H1 (cell line): Measurements from ENCODE around the gene PLEKHH2. TPM values are rescaled to one million over a fixed set of nuclear protein-coding genes. Genes with fewer than 3 reads are reported as not detected.

Experiments
- BCL11A ChIP-seq, 2 experiments: IDR thresholded peaks; one replicate each; pipeline ENCODE4 v1.6.1; 2011; ENCODE audit warnings: low read depth in 2 of 2, low read length in 2 of 2, mild to moderate bottlenecking in 2 of 2
- BRCA1 ChIP-seq: IDR thresholded peaks from 2 replicates; pipeline ENCODE4 v1.6.1; 2012; ENCODE audit warnings: low read depth, low read length, improper control_type of control experiment
- CHD1 ChIP-seq: IDR thresholded peaks from 2 replicates; pipeline ENCODE4 v1.6.1; 2012; ENCODE audit warnings: low read depth, low read length, improper control_type of control experiment
- CHD2 ChIP-seq: IDR thresholded peaks from 2 replicates; pipeline ENCODE4 v1.6.1; 2012; ENCODE audit warnings: low read length, improper control_type of control experiment
- CREB1 ChIP-seq: IDR thresholded peaks from 2 replicates; pipeline ENCODE4 v1.6.1; 2012; ENCODE audit warnings: inconsistent platforms
- CTBP2 ChIP-seq: IDR thresholded peaks from 2 replicates; pipeline ENCODE4 v1.7.0; 2011; ENCODE audit warnings: borderline replicate concordance, mild to moderate bottlenecking, moderate library complexity, mixed read lengths, low read length; ENCODE audit not compliant: insufficient read depth, insufficient read length
- EZH2 ChIP-seq: fragments of 200-600 bp; sonication (generic); IDR thresholded peaks from 2 replicates; pipeline ENCODE4 v1.7.1; 2012; ENCODE audit warnings: low read depth, mild to moderate bottlenecking, moderate library complexity, low read length, inconsistent platforms; ENCODE audit not compliant: severe bottlenecking
- GTF2F1 ChIP-seq: IDR thresholded peaks from 2 replicates; pipeline ENCODE4 v1.6.1; 2012; ENCODE audit warnings: low read depth, low read length, improper control_type of control experiment, borderline replicate concordance
- JUND ChIP-seq: IDR thresholded peaks from 2 replicates; pipeline ENCODE4 v1.6.1; 2011; ENCODE audit warnings: mild to moderate bottlenecking, improper control_type of control experiment, low read length
- NANOG ChIP-seq: IDR thresholded peaks from 2 replicates; pipeline ENCODE4 v1.6.1; 2011; ENCODE audit warnings: low read length, low read depth, mild to moderate bottlenecking, inconsistent platforms; ENCODE audit not compliant: insufficient read depth, poor library complexity, severe bottlenecking
- RAD21 ChIP-seq, 2 experiments: IDR thresholded peaks in 1 of 2; conservative IDR thresholded peaks in 1 of 2; 2 replicates each; pipeline ENCODE4 v1.6.1; 2011; ENCODE audit warnings: low read depth in 2 of 2, low read length in 2 of 2, improper control_type of control experiment in 1 of 2, inconsistent platforms in 1 of 2, mild to moderate bottlenecking in 1 of 2, moderate library complexity in 1 of 2
- RNF2 ChIP-seq: fragments of 200-900, 300-1000 bp; sonication (generic); IDR thresholded peaks from 2 replicates; pipeline ENCODE4 v1.7.1; 2016; ENCODE audit warnings: borderline replicate concordance, low read depth, mild to moderate bottlenecking, antibody characterized with exemption, low read length; ENCODE audit not compliant: poor library complexity, severe bottlenecking; ENCODE audit errors: missing control alignments
- SAP30 ChIP-seq: fragments of 300-600 bp; sonication (generic); IDR thresholded peaks from 2 replicates; pipeline ENCODE4 v1.7.1; 2012; ENCODE audit warnings: low read length, moderate library complexity, mild to moderate bottlenecking, inconsistent platforms; ENCODE audit not compliant: insufficient read depth, insufficient replicate concordance
- SP1 ChIP-seq: IDR thresholded peaks from 2 replicates; pipeline ENCODE4 v1.6.1; 2011; ENCODE audit warnings: low read depth, low read length
- SRF ChIP-seq: IDR thresholded peaks from 2 replicates; pipeline ENCODE4 v1.6.1; 2011; ENCODE audit warnings: mild to moderate bottlenecking, low read depth, low read length, moderate library complexity
- SUZ12 ChIP-seq: fragments of 200-600 bp; sonication (generic); IDR thresholded peaks from 2 replicates; pipeline ENCODE4 v1.6.1; 2012; ENCODE audit warnings: mild to moderate bottlenecking, inconsistent platforms, low read length, moderate library complexity, mixed read lengths
- TAF1 ChIP-seq: IDR thresholded peaks from 2 replicates; pipeline ENCODE4 v1.6.1; 2011; ENCODE audit warnings: mild to moderate bottlenecking, low read depth, low read length
- ZNF274 ChIP-seq: IDR thresholded peaks from 2 replicates; pipeline ENCODE4 v1.7.0; 2012; ENCODE audit warnings: low read length, borderline replicate concordance; ENCODE audit errors: extremely low read depth
- polyA plus RNA-seq, 7 experiments: library from polyadenylated mRNA; depleted of rRNA in 3 of 7; stranded (reverse) in 5 of 7; unstranded in 2 of 7; fragments of >200 nt in 5 of 7; fragments of 200-250 nt in 2 of 7; gene quantifications; 1 replicate in 5 of 7; 2 replicates in 1 of 7; 4 replicates in 1 of 7; pipeline versions ENCODE4 v1.2.1 to v1.2.3, GENCODE V29; 2011 to 2013; ENCODE audit warnings: missing spikeins in 2 of 7, mixed read lengths in 2 of 7
- total RNA-seq: library from RNA; stranded (reverse); fragmentation: NEBNext Ultra II Directional; extraction: Animal tissue kit (Norgen Biotek cat#: 25700); gene quantifications from 2 replicates; pipeline ENCODE4 v1.2.1, GENCODE V29; 2021
- TF ChIP-seq, protein P1 (sequence below): IDR thresholded peaks from 2 replicates; pipeline ENCODE4 v1.6.1; 2012; ENCODE audit warnings: inconsistent platforms
- TF ChIP-seq, protein P2 (sequence below), 3 experiments: IDR thresholded peaks; 1 replicate in 2 of 3; 2 replicates in 1 of 3; pipeline versions ENCODE4 v1.5.1 to v1.6.1; 2011; ENCODE audit warnings: low read length in 3 of 3, mild to moderate bottlenecking in 3 of 3, inconsistent platforms in 2 of 3, low read depth in 1 of 3, moderate library complexity in 1 of 3; ENCODE audit not compliant: insufficient read depth in 1 of 3; ENCODE audit errors: control extremely low read depth in 1 of 3

PLEKHH2 gene
- total and polyA plus RNA-seq, 2 of the 8 experiments (the other 6 are each of a cell fraction or from before 2014, with no cell fraction given): 2.2 to 5.0 TPM

DNA sequence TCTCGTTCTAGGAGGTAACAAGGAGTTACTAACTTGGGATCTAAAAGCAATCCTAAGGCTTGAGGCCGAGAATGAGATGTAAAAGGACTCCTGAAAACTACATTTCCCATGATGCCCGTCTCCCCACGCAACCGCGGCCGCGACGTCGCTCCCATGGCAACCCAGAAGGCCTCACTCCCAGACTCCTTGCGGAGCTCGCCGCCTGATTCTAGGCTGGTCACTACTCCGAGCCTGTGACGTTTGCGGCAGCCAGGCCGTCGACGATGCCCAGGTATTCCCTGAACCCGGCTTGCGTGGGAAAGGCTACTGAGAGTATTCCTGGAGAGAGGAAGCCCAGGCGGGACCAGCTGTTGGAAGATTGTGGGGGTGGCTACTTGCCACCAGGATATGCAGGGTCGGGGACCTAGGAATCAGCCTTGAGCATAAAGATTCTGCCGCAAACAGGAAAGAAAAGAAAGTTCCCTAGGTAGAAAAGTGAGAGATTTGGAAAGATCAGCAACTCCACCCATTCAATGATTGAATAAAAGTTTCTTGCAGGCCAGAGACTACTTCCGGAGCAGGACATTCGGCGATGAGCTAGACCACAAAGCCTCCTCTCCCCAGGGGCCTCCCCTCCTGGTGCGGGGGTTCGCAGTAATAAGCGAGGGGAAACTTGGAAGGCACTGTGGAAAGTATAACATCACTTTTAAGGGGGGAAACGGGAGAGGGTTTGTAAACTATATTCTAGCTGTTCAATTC is 137.0 kb downstream of the PLEKHH2 start, which contains the start of gene DYNC2LI1 (continued):
- TF ChIP-seq SUZ12 (no peak), CHD1 (no peak), NANOG (no peak), JUND (no peak), SP1 (0 out of 2 replicates have a peak, but pooled peaks have one; percentile 48), CHD2 (0 out of 2 replicates have a peak, but pooled peaks have one; percentile 36), GTF2F1 (no peak), SRF (peak; percentile 73), CTBP2 (no peak), CREB1 (peak; percentile 96), BRCA1 (no peak), RAD21 (IDR thresholded peaks at IDR 0.05 in 1 of 2, conservative IDR thresholded peaks at IDR 0.05 in 1 of 2; ENCODE audit: low read depth in 2 of 2, low read length in 2 of 2) (0 out of 4 replicates have a peak, but pooled peaks of 1 of the 2 experiments have one; percentile 0), SAP30 (peak; percentile 57), BCL11A (IDR thresholded peaks at IDR 0.05; ENCODE audit: low read depth in 2 of 2, low read length in 2 of 2) (no peak), RNF2 (no peak), TAF1 (peak; percentile 56; the same call in 1 of the 2 replicates), EZH2 (no peak), ZNF274 (no peak)
- TF ChIP-seq, protein P1, sequence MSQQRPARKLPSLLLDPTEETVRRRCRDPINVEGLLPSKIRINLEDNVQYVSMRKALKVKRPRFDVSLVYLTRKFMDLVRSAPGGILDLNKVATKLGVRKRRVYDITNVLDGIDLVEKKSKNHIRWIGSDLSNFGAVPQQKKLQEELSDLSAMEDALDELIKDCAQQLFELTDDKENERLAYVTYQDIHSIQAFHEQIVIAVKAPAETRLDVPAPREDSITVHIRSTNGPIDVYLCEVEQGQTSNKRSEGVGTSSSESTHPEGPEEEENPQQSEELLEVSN: peak; percentile 46
- TF ChIP-seq, protein P2, sequence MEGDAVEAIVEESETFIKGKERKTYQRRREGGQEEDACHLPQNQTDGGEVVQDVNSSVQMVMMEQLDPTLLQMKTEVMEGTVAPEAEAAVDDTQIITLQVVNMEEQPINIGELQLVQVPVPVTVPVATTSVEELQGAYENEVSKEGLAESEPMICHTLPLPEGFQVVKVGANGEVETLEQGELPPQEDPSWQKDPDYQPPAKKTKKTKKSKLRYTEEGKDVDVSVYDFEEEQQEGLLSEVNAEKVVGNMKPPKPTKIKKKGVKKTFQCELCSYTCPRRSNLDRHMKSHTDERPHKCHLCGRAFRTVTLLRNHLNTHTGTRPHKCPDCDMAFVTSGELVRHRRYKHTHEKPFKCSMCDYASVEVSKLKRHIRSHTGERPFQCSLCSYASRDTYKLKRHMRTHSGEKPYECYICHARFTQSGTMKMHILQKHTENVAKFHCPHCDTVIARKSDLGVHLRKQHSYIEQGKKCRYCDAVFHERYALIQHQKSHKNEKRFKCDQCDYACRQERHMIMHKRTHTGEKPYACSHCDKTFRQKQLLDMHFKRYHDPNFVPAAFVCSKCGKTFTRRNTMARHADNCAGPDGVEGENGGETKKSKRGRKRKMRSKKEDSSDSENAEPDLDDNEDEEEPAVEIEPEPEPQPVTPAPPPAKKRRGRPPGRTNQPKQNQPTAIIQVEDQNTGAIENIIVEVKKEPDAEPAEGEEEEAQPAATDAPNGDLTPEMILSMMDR (IDR thresholded peaks at IDR 0.05; ENCODE audit: control extremely low read depth in 1 of 3, insufficient read depth in 1 of 3, low read depth in 1 of 3, low read length in 3 of 3): no peak
